GM12865 (cell line): Measurements from ENCODE around the gene KLF5.
"Not testable (repeated sequence)": the region's sequence is repeated elsewhere in the genome, so short reads cannot be mapped to it uniquely, and the experiment has no call there.

Experiments used
- DNase-seq: peaks from one replicate; pipeline ENCODE4 v3.0.0; 2010; ENCODE audit warnings: low read depth
- H3K4me3 ChIP-seq: 2 replicates; pipeline ENCODE4 v1.5.1; 2011; ENCODE audit warnings: mild to moderate bottlenecking, low read depth, low read length, control low read depth
- CTCF ChIP-seq: IDR thresholded peaks from 2 replicates; pipeline ENCODE4 v1.5.1; 2011; ENCODE audit warnings: low read length, control low read depth, low read depth, inconsistent platforms; ENCODE audit not compliant: insufficient read depth; ENCODE audit errors: missing control alignments

The KLF5 gene

GRCh38 chr13:73045031-73045430 lies 13.8 kb upstream of the KLF5 start:
- no peak for TF ChIP-seq CTCF
- no peak overlapping the region for H3K4me3 ChIP-seq
- no peak for DNase-seq

- H3K4me3 ChIP-seq, DNase-seq: not testable (repeated sequence)
Observed at GRCh38 chr13:73048615-73049014, 10.2 kb upstream of the KLF5 start.

- TF ChIP-seq CTCF = no peak
- no peak for DNase-seq
- H3K4me3 ChIP-seq = no peak overlapping the region
Observed at GRCh38 chr13:73054712-73055111, 4.1 kb upstream of the KLF5 start.

GRCh38 chr13:73055813-73056564 lies 2.8 kb upstream of the KLF5 start:
- no peak for DNase-seq
- no peak overlapping the region for H3K4me3 ChIP-seq
- TF ChIP-seq CTCF = no peak

- H3K4me3 ChIP-seq = no peak overlapping the region
- TF ChIP-seq CTCF = no peak
Observed at GRCh38 chr13:73056565-73056962, 2.2 kb upstream of the KLF5 start.

GRCh38 chr13:73057284-73058063 lies 1.3 kb upstream of the KLF5 start:
- no peak for DNase-seq
- no peak for TF ChIP-seq CTCF
- H3K4me3 ChIP-seq = no peak overlapping the region

More at GRCh38 chr13:73056565-73056962, 2.2 kb upstream of the KLF5 start:
- DNase-seq = no peak

GRCh38 chr13:73058064-73058313 lies 816 bp upstream of the KLF5 start:
- H3K4me3 ChIP-seq = no peak overlapping the region; the same call in 1 of the 2 replicates
- no peak for TF ChIP-seq CTCF

More at GRCh38 chr13:73058064-73058313, 816 bp upstream of the KLF5 start:
- no peak for DNase-seq
